HAP-1 (cell line): ENCODE data around the gene ADGRB2.

Experiments used
- DNase-seq, 2 experiments: peaks; one replicate each; pipeline ENCODE4 v3.0.0-alpha.2; 2016 to 2020; ENCODE audit warnings: low spot score in 2 of 2
- H3K27me3 ChIP-seq: fragments of 250-450 bp; sonication (Bioruptor Pico); 2 replicates; pipeline ENCODE4 v1.5.1; 2020; ENCODE audit warnings: low read depth, mild to moderate bottlenecking, moderate library complexity
- H3K36me3 ChIP-seq: fragments of 250-450 bp; sonication (Bioruptor Pico); replicated peaks from 2 replicates; pipeline ENCODE4 v1.5.1; 2020; ENCODE audit warnings: mild to moderate bottlenecking
- H3K4me1 ChIP-seq: fragments of 250-450 bp; sonication (Bioruptor Pico); 2 replicates; pipeline ENCODE4 v1.5.1; 2020; ENCODE audit warnings: mild to moderate bottlenecking
- H3K4me3 ChIP-seq: fragments of 250-450 bp; sonication (Bioruptor Pico); 2 replicates; pipeline ENCODE4 v1.5.1; 2020; ENCODE audit warnings: mild to moderate bottlenecking, moderate library complexity
- H3K9me3 ChIP-seq: fragments of 250-450 bp; sonication (Bioruptor Pico); 2 replicates; pipeline ENCODE4 v1.5.1; 2020; ENCODE audit warnings: mild to moderate bottlenecking, moderate library complexity
- in situ Hi-C: fragments of 300-500 bp; cut with MboI; formaldehyde crosslinking; loops from 3 replicates; pipeline ENCODE4 v1.14.3; 2020; ENCODE audit warnings: low sequenced_read_pairs, inconsistent platforms, mixed read lengths

The ADGRB2 gene, protein sequence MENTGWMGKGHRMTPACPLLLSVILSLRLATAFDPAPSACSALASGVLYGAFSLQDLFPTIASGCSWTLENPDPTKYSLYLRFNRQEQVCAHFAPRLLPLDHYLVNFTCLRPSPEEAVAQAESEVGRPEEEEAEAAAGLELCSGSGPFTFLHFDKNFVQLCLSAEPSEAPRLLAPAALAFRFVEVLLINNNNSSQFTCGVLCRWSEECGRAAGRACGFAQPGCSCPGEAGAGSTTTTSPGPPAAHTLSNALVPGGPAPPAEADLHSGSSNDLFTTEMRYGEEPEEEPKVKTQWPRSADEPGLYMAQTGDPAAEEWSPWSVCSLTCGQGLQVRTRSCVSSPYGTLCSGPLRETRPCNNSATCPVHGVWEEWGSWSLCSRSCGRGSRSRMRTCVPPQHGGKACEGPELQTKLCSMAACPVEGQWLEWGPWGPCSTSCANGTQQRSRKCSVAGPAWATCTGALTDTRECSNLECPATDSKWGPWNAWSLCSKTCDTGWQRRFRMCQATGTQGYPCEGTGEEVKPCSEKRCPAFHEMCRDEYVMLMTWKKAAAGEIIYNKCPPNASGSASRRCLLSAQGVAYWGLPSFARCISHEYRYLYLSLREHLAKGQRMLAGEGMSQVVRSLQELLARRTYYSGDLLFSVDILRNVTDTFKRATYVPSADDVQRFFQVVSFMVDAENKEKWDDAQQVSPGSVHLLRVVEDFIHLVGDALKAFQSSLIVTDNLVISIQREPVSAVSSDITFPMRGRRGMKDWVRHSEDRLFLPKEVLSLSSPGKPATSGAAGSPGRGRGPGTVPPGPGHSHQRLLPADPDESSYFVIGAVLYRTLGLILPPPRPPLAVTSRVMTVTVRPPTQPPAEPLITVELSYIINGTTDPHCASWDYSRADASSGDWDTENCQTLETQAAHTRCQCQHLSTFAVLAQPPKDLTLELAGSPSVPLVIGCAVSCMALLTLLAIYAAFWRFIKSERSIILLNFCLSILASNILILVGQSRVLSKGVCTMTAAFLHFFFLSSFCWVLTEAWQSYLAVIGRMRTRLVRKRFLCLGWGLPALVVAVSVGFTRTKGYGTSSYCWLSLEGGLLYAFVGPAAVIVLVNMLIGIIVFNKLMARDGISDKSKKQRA (N-terminal part only)

DNA sequence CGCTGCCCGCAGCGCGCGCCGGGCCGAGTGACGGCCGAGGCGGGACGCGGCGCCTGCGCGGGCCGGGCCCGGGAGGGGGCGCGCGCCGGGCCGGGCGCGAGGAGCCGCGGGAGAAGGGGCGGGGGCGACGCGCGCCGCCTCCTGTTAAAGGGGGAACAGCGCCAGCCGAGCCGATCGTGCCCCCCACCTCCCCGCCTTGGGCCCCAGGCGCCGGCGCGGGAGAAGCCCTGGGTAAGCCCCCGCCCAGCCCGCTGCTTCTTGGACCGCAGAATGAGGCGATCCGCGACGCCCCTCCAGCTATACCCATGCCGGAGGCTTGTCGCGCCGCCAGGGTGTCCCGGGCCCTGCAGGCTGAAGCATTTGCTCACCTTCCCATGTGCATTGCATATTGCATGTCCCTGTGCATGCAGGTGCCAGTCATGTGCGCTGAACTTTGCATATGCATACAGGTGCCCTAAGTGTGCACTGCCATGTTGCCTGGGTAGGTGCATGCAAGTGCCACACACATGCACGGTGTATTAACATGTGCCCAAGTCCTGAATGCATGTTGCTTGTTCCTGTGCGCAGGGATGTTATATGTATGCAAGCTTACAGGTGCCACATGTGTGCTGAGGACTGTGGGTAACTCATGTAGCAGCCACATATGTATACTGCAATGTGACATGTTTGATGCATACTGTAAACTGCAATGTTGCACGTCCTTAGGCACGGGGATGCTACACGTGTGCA, at the start of gene ADGRB2:
Gene ADGRB2 (minus strand): TSS at position 29 of the 729 bp plus-strand sequence. CDS start 7,119 bp downstream, outside the sequence.
- H3K27me3 ChIP-seq = no peaks in the 10 kb centered on the region; the same call in 1 of the 2 replicates
- peak within 1 kb of the TSS; percentile 49 for H3K4me3 ChIP-seq
- in situ Hi-C loops = no loop called here
- H3K9me3 ChIP-seq = no peaks in the 10 kb centered on the region
- peaks cover 20% of the 10 kb centered on the region for H3K4me1 ChIP-seq
- no peaks in the 10 kb centered on the region for H3K36me3 ChIP-seq
- DNase-seq = peak in 1 of 2 experiments; percentile 63

DNA sequence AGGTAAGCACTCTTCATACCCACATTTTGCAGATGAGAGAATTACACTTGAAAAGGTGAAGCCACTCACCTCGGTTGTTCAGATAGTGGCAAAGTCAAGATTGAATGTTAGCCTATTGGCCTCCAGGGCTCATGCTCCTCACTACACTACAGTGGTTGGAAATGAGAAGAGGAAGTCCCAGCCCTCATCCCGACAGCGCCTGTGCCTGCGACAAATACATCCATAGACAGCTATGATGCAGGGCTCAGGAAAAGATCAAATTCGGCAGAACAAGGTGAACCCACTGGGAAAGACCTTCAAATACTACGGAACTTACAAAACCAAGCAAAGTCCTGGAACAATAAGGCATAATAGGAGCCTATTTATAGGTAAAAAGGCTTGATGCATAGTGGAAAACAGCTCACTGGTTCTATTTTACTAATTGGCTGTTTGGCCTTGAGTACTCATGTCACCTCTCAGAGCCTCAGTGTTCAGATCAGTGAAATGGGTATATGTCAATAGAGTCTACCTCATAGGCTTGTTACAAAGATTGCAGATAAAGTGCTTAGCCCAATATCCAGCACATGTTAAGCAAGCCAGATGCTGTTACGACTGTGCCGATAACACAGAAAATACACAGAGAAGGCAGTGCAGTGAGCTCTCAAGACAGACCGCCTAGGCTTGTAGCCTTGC, 48.2 kb upstream of the ADGRB2 start:
- Histone ChIP-seq H3K4me3 (no peak overlapping the region), H3K4me1 (0 out of 2 replicates have a peak, but pooled peaks cover 2% of the 10 kb centered on the region), H3K36me3 (no peaks in the 10 kb centered on the region), H3K9me3 (no peaks in the 10 kb centered on the region), H3K27me3 (peaks cover 8% of the 10 kb centered on the region; the same call in 1 of the 2 replicates)
- in situ Hi-C loops = no loop called here
- DNase-seq = no peak

DNA sequence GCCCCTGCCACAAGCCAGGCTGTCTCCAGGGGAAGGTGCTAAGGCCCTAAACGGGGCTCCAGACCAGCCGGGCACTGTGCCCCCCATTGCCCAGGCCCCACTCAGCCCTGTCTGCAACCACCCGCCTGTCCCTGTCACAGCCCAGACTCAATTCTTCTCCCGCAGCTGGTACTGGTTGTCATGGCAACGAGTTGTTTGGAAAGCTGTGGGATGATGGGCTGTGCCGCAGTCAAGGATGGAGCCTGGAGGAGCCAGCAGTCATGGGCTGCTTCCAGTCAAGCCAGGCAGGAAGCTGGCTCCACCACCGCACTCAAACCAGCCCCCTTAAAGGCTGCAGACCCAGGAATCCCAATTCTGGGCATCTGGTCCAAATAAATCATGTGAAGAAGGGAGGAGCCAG, 47.5 kb upstream of the ADGRB2 start:
- Histone ChIP-seq H3K9me3 (no peaks in the 10 kb centered on the region), H3K4me3 (no peak overlapping the region), H3K4me1 (0 out of 2 replicates have a peak, but pooled peaks cover 2% of the 10 kb centered on the region), H3K36me3 (no peaks in the 10 kb centered on the region), H3K27me3 (peaks cover 8% of the 10 kb centered on the region; the same call in 1 of the 2 replicates)
- in situ Hi-C loops = no loop called here
- DNase-seq = peak in 1 of 2 experiments; percentile 58

DNA sequence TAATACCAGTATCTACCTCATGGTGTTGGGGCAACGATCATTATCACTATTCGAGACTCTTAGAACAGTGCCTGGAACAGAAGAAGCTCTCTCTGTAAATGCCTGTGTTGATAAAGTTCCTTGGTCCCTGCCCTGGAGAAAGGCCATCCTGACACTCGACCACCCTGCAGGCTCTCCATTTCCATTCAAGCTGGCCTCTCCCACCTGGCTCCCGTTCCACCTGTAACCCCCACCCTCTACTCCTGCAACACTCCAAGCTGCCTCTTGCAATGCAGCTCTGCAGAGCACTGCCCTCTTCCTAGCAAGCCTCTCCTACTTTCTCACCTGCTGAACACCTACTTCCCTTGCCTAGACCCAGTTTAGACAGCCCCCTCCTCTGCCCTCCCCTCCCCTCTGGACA, 45.6 kb upstream of the ADGRB2 start:
- DNase-seq = no peak
- H3K4me3 ChIP-seq = no peak overlapping the region
- in situ Hi-C loops = no loop called here
- H3K36me3 ChIP-seq = no peaks in the 10 kb centered on the region
- H3K9me3 ChIP-seq = no peaks in the 10 kb centered on the region
- peaks cover 8% of the 10 kb centered on the region; the same call in 1 of the 2 replicates for H3K27me3 ChIP-seq
- H3K4me1 ChIP-seq = no peaks in the 10 kb centered on the region

DNA sequence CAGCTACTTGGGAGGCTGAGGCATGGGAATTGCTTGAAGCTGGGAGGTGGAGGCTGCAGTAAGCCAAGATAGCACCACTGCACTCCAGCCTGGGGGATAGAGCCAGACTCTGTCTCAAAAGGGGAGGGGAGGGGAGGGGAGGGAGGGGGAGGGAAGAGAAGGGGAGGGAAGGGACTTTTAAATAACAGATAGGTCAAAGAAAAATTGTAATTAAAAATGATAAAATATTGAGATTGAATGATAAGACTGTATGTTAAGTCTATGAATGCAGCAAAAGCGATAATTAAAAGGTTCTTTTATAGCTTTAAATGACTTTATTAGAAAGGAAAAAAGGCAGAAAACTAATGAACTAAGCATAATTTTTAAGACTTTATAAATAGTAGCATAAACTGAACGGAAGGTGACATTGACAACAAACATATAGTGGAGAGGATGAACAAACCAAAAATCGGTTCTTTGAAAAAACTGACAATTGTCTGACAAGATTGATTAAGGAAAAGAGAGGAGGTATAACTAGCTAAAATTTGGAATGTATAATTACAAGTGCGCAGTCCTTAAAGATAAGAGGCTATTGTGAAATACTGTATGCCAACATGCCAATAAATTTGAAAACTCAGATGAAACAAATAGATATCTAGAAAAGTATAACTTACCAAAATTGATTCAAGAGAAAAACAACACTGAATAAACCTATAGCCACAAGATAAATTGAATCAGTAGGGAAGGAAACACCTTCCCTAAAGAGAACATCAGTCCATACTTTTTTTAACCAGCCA, 43.3 kb upstream of the ADGRB2 start:
- Histone ChIP-seq H3K27me3 (peaks cover 13% of the 10 kb centered on the region), H3K4me1 (no peaks in the 10 kb centered on the region; the same call in 1 of the 2 replicates), H3K4me3 (no peak overlapping the region), H3K36me3 (no peaks in the 10 kb centered on the region), H3K9me3 (no peaks in the 10 kb centered on the region)
- in situ Hi-C loops = no loop called here
- no peak for DNase-seq

DNA sequence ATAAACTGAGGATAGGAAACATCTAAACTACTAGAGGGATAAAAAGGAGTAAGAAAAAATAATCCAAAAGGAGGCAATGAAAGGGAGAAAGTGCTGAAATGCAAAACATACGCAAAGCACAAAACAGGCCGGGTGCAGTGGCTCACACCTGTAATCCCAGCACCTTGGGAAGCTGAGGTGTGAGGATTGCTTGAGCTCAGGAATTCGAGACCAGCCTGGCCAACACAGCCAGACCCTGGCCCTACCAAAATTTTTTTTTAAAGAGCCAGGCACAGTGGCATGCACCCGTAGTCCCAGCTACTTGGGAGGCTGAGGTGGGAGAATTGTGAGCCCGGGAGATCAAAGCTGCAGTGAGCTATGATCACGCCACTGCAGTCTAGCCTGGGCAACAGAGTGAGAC, 41.2 kb upstream of the ADGRB2 start:
- H3K27me3 ChIP-seq = peaks cover 13% of the 10 kb centered on the region
- DNase-seq = no peak
- H3K4me3 ChIP-seq = no peak overlapping the region
- no peaks in the 10 kb centered on the region for H3K36me3 ChIP-seq
- H3K9me3 ChIP-seq = no peaks in the 10 kb centered on the region
- in situ Hi-C loops = no loop called here
- H3K4me1 ChIP-seq = peaks cover 3% of the 10 kb centered on the region

DNA sequence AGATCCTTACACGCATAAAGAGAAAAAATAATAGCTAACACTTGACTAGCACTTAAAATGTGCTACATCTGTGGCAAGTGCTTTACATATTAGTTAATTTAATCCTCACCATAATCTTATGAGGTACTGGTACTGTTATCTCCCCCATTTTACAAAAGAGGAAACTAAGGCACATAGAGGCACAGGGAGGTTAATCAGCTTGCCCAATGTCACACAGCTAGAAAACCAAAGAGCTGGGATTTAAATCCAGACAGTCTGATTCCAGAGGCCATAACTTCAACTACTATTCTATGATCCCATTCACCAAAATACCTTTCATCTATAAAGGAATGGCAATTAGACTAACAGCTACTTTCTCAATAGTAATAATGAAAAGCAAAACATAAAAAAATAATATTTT, 40.0 kb upstream of the ADGRB2 start:
- Histone ChIP-seq H3K36me3 (no peaks in the 10 kb centered on the region), H3K27me3 (peaks cover 13% of the 10 kb centered on the region), H3K9me3 (no peaks in the 10 kb centered on the region), H3K4me1 (peaks cover 3% of the 10 kb centered on the region), H3K4me3 (no peak overlapping the region)
- DNase-seq = no peak
- in situ Hi-C loops = no loop called here

DNA sequence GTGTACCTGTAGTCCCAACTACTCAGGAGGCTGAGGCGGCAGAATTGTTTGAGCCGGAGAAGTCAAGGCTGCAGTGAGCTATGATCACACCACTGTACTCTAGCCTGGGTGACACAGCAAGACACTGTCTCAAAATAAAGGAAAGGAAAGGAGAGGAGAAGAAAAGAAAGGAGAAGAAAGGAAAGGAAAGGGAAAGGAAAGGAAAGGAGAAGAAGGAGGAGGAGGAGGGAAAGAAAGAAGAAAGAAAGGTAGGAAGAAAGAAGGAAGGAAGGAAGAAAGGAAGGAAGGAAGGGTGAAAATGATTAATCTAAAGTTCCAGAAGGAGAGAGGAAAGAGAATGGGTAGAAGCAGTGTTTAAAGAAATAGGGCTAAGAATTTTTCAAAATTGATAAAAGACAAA, 39.5 kb upstream of the ADGRB2 start:
- H3K9me3 ChIP-seq = no peaks in the 10 kb centered on the region

DNA sequence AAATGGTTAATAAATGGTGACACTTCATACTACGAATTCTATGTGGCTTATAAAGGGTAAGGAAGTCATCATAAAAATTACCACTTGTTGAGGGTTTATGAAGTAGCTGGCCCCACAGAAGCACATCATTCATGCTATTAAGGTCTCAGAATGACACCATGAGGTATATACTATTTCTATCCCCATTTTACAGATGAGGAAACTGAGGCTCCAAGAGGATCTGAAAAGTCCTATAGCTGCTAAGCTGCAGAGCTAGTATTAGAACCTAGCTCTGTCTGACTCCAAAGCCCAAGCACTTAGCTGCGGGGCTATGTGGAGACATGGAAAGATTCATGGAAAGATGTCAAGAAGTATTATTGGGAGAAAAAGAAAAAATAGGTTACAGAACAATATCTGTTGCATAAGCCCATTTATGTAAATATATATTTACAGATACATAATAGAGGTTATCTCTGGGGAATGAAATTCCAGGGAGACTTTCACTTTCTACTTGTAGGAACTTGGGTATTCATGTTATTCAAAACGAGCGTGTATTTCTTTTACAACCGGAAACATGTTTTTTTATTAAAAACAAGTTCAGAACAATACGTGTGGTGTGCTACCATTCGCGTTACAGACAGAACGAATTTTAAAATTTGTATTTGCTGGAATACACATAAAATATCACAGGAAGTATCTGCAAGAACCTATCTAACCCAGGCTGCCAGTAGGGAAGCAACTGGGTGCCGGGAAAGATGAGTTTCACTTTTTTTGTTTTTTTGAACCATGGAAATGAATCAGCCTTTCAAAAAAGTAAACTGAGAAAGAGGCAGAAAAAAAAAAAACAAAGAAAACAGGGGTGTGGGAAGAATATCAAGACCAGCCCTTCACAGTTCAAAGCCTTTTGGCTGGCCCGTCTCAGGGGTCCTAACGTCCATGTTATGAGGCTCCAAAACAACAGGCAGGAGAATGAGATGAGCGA, 38.3 kb upstream of the ADGRB2 start:
- in situ Hi-C loops = no loop called here
- Histone ChIP-seq H3K36me3 (no peaks in the 10 kb centered on the region), H3K4me3 (no peak overlapping the region), H3K9me3 (no peaks in the 10 kb centered on the region), H3K27me3 (peaks cover 11% of the 10 kb centered on the region), H3K4me1 (peaks cover 3% of the 10 kb centered on the region)
- DNase-seq = peak in 1 of 2 experiments; percentile 34

More for the DNA sequence above, 39.5 kb upstream of the ADGRB2 start:
- no peaks in the 10 kb centered on the region for H3K36me3 ChIP-seq
- H3K4me3 ChIP-seq = no peak overlapping the region
- no peak for DNase-seq
- H3K4me1 ChIP-seq = peaks cover 3% of the 10 kb centered on the region
- in situ Hi-C loops = no loop called here
- peaks cover 13% of the 10 kb centered on the region for H3K27me3 ChIP-seq

DNA sequence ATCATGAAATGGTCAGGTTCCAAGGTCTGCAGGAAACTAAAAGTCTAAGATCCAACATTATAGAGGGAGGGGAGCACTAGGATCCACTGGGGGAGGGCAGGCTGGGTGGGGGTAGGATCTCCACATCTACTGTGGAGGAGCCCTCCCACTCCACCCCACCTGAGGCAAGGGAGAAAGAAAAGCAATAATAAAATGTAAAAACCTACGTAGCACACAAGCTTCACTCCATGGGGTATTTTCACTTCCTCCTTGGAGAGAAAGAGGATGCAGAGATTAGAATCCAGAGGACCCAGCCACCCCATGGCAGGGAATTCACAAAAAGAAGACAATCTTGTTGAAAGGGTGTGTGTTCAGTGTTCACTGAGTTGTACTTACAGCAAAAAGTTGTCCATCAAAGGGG, 37.3 kb upstream of the ADGRB2 start:
- H3K4me1 ChIP-seq = peaks cover 3% of the 10 kb centered on the region
- in situ Hi-C loops = no loop called here
- no peaks in the 10 kb centered on the region for H3K9me3 ChIP-seq
- no peak overlapping the region for H3K4me3 ChIP-seq
- peaks cover 10% of the 10 kb centered on the region; the same call in 1 of the 2 replicates for H3K27me3 ChIP-seq
- DNase-seq = no peak
- no peaks in the 10 kb centered on the region for H3K36me3 ChIP-seq

DNA sequence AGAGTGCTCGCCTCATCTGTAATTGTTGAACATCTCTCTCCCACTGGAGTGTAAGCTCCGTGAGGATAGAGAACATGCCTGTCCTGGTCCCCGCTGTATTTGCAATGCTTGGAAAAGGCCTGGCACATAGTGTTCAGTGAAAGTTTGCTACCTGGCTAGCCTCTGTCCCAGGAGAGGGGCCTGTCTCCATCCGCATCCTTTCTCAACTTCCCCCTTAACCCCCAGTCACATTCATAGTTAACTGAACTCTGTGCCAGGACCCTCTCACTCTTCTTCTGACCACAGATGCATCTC, 36.5 kb upstream of the ADGRB2 start:
- in situ Hi-C loops = no loop called here

More for the DNA sequence above, 36.5 kb upstream of the ADGRB2 start:
- H3K36me3 ChIP-seq = no peaks in the 10 kb centered on the region
- no peaks in the 10 kb centered on the region for H3K9me3 ChIP-seq
- H3K4me1 ChIP-seq = peaks cover 3% of the 10 kb centered on the region
- DNase-seq = peak in 1 of 2 experiments; percentile 1
- H3K4me3 ChIP-seq = no peak overlapping the region
- H3K27me3 ChIP-seq = peaks cover 10% of the 10 kb centered on the region; the same call in 1 of the 2 replicates
